ENCODE results near the gene C1orf185.
"Not testable (repeated sequence)": the region's sequence is repeated elsewhere in the genome, so short reads cannot be mapped to it uniquely, and the experiment has no call there.

The C1orf185 gene

DNA sequence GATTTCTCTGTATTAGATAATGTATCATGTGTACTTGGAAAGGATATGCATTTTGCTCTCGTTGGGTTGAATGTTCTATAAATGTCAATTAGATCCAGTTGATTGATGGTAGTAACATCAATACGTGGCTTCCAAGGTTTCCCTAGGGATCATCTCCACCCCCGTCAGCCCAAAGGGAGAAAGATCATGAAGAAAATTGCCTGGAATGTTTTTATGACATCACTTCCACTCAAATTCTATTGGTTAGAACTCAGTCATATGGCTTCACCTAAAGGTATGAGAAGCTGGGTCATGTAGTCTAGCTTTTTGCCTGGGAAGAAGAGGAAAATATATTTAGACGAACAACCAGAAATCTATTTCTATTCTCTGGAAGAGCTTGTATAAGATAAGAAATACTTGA, at the start of gene C1orf185:
TSS of gene C1orf185 (plus strand) at position 253 of the 400 bp plus-strand sequence. CDS start at position 259, 6 bp downstream.
- DNase-seq, result no peak

- DNase-seq, result no peak
Observed at GRCh38 chr1:51058858-51059257, 43.2 kb upstream of the C1orf185 start.

DNA sequence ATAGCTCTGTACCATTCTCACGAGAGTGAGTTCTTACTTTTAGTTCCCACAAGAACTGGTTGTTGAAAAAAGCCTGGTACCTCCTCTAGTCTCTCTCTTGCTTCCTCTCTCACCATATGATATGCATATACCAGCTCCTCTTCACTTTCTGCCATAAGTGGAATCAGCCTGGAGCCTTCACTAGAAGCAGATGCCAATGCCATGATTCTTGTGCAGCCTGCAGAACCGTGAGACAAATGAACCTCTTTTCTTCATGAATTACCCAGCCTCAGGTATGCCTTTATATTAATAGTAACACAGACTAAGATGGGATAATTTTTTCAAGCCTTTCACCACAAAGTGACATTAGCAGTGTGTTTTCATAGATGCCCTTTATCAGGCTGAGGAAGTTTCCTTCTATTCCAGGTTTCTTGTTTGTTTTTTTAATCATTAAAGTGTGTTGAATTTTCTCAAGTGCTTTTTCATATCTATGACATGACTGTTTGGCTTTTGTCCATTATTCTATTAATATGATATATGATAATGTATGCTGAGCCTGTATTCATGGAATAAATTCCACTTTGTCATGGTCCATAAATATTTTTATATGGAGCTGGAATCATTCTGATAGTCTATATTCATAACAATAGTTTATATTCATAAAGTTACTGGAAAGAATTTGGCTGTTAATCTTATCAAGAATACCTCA, 40.7 kb upstream of the C1orf185 start:
- no peak for DNase-seq

GRCh38 chr1:51063121-51063520, 38.9 kb upstream of the C1orf185 start:
- no peak for DNase-seq

DNA sequence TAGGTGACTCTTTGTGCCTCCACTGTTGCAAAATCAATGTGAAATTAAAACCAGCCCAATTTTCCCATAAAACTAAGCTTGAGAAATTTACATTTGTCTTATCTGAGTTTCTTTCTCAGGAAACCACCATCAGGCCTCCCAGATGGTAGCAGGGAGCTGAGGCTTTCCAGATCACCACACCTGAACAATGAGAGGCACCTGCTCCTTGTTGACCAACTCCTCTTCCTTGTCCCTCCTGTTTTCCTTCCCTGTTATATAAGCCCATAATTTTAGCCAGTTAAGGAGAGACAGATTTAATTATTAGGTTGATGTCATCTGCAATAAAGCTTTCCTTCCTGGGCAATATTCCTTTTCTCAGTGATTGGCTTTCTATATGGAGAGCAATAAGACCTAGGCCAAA, 32.0 kb upstream of the C1orf185 start:
- no peak for DNase-seq

- DNase-seq, result no peak
Observed at GRCh38 chr1:51070640-51071039, 31.4 kb upstream of the C1orf185 start.

DNA sequence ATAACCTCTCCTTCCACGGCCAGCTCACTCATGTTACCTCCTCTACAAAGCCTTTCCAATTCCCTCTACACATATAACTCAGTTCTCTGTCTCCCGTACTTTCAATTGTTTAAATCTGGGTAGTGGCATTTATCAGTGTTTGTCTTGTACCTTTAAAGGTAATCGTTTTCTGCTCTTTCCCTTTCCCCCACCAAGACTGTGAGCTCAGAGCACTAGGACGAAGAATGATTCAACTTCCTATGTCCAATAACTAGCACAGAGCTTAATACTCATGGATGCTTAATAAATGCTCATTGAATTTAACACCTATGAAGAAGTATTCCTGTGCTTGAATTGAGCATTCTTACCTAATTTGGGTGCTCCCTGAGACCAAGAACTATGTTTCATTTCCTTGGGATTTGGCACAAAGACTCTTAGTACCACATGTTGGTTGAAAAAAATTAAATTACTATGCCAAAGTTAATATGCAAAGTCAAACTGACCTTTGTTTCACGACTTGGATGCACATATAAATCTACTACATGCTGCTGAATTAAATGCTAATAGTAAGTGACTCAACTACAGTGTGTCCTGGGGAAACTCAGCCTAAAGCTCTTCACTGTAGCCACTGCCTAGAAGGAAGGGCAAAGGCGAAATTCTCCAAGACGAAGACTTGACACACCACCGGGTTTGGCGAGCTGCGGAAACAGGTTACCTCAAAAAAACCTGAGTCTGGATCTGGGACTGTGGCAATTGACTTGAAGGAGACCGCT, 30.6 kb upstream of the C1orf185 start:
- DNase-seq, result no peak

DNA sequence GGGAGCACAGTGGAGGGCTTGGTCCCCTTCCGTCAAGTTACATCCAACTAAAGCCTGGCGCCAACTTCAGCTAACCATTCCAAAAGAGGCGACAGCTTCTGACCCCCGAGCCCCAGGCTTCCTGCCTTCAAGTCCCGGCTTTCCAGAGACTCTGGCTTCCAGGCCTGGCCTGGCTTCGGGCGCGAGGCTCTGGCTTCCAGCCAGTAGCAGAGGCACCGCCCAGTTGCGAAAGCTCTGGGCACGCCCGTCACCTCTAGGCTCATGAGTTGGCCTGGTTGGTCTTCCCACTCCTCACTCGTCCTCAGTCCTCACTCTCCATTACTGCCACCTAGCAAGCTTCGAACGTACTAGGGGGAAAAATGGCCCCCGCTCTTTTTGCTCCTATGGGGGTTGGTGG, 30.0 kb upstream of the C1orf185 start:
- no peak for DNase-seq

DNA sequence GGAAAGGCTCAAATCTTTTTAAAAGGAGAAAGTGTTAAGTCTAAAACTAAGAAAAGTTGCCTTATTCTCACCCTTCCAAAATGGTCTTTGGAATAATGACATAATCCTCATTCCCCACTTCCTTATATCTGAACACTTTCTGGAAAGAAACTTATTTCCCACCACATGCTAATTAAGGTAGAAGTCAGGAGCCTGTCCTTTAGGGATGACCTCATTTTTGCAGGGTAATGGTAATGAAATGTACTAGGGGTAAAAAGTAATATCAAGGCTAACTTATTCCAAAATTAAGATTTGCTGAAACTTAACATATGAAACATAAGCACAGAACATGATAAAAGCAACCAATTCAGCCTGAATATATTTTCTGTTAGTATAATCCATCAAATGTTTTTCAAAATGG, 29.4 kb upstream of the C1orf185 start:
- DNase-seq, result no peak

DNA sequence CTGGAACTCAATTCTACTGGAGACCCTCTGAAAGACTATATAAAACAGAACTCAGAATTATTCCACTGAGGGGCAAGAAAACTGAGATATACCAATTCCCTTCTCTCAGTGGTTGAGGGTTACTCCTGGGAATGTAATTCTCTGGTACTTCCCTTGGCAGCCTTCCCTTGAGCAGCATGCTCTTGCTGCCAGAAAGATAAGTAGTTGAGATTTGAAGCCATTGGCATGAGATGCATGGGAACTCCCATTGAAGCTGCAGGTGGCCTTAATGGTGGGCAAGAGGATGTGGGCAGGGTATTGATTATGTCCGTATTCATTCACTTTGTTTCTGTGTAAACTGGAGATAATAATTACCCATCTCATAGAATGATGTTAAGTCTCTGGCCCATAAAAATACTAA, 28.6 kb upstream of the C1orf185 start:
- no peak for DNase-seq

DNA sequence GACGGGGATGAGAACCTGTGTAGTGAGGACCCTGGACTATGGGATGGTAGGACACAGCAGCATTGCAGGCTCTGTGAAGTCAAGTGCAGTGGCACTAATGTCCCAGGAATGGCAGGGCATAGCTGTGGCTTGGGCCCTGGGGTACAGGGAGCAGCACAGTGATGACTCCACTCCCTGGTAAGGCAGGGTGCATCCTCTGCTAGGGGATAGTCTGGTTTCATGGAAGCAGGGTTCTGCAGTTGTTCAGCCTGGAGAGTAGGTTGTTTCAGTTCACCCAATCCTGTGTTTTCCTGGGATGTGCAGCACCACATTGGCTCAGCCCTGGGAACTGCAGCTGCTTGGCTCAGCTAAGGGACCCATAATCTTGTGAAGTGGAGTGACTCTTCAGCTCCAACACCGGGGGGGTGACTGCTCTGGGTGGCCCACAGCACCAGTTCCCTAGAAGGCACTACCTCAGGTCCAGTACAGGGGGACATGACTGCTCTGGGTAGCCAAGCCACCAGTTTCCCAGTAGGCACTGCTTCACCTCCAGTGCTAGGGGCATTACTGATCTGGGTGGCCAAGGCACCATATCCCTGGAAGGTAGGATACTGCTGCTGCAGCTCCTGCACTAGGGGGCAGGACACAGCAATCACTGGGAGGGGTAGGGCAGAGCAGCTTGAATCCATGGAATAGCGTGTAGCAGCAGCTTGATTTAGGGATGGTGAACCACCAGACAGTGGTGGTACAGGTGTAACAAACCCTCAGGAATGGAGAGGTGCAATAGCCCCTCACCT, 15.3 kb upstream of the C1orf185 start:
- DNase-seq, result no peak

DNA sequence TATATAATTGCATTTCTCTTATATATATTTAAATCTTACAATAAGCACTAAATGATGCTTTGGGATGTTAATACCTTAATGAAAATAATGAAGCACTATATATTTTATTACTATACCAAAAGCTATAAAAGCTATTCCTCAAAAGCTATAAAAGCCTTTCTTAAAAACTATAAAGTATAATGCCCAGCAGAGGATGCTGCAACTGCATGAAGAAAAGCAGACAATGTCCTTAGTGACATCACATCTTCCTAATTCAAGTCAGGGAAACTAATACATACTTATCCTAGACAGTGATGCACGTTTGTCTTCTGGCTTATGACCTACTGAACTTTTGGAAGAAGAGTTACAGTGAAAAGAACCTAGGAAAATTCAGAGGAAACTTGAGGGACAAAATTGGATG, 13.6 kb upstream of the C1orf185 start:
- DNase-seq, result no peak

GRCh38 chr1:51093581-51093980, 8.4 kb upstream of the C1orf185 start:
- DNase-seq, result no peak

- no peak for DNase-seq
Observed at GRCh38 chr1:51097171-51097570, 4.9 kb upstream of the C1orf185 start.

GRCh38 chr1:51100264-51100880, 1.7 kb upstream of the C1orf185 start:
- no peak for DNase-seq

GRCh38 chr1:51114137-51114536, 12.1 kb downstream of the C1orf185 start:
- DNase-seq, result no peak

DNA sequence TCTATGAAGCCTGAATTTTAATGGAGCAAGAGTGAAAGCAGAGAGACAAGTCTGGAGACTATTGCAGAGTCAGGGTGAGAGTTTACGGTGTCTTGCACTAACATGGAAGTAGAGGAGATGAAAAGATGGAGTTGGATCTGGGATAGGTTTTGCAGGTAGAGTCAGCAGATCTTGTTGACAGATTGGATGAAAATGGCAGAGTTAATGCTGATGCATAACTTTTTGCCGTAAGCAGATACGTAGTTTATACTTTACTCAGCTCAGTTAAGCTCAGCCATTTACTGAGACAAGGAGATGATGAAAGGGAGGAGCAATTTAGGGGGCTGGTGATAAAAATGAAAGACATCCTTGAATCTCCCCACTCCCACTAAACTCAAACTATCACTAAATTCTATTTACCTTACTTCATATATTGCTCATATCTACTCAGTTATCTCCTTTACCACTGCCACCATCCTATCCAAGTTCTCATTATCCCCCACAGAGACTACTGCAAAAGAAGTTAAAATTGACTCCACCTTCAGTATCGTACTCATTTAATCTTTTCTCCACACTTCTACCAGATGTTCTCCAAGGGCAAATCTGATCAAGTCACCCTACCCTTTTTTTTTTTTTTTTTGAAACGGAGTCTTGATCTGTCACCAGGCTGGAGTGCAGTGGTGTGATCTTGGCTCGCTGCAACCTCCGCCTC, 13.8 kb downstream of the C1orf185 start:
- DNase-seq, result no peak

DNA sequence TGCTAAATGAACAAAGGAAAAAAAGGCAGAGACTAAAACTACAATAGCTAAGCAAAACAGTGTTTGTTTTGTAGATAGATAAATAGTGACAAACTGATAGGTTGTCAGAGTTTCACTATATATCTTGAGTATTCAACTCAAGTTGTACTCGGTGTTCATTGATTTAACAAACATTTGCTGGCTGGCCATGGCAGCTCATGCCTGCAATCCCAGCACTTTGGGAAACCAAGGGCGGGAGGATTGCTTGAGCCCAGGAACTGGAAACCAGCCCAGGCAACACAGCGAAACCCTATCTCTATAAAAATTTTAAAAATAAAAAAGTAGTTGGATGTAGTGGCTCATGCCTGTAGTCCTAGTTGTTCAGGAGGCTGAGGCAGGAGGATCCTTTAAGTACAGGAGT, 17.3 kb downstream of the C1orf185 start:
- no peak for DNase-seq

DNA sequence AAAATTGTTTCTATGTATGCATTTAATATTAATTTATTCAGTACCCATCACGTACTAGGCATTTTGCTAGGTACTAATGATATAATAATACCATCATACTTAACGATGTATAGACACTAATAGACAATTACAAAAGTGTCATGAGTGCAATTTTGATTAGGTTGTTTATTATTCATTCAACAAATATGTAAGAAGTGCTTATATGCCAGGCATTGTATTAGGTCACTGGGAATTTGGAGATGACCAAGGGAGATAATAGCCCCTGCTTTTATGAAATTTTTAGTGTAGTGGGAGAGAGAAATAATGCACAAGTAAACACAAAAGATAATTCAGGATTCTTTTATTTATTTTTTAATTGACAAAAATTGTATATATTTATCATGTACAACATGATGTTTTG, 18.6 kb downstream of the C1orf185 start:
- DNase-seq, result no peak

GRCh38 chr1:51127152-51127551, 25.1 kb downstream of the C1orf185 start:
- DNase-seq, result not testable (repeated sequence)

GRCh38 chr1:51131185-51131584, 29.2 kb downstream of the C1orf185 start:
- no peak for DNase-seq

GRCh38 chr1:51133045-51133444, 31.0 kb downstream of the C1orf185 start:
- no peak for DNase-seq

DNA sequence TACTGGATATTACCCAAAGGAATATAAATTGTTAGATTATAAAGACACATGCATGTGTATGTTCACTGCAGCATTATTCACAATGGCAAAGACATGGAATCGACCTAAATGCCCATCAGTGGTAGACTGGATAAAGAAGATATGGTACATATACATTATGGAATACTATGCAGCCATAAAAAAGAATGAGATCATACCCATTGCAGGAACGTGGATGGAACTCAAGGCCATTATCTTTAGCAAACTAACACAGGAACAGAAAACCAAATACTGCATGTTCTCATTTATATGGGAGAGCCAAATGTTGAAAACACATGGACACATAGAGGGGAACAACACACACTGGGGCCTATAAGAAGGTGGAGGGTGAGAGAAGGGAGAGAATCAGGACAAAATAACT, 35.7 kb downstream of the C1orf185 start:
- DNase-seq, result not testable (repeated sequence)
